Stimulated activated CD4-positive, alpha-beta T cell treated with anti-CD3 and anti-CD28 coated beads, Interleukin-1b, Interleukin-23, amount 100 ng/mL, for 1 hour (primary cell): ENCODE measurements around the gene PCDHGC3.
"Not testable (repeated sequence)": the region's sequence is repeated elsewhere in the genome, so short reads cannot be mapped to it uniquely, and the experiment has no call there.

ENCODE experiments used
- DNase-seq, 2 donors: peaks; one replicate each; pipeline ENCODE4 v3.0.0-alpha.2; 2020; ENCODE audit warnings: low read depth in 2 of 2

The PCDHGC3 gene

DNA sequence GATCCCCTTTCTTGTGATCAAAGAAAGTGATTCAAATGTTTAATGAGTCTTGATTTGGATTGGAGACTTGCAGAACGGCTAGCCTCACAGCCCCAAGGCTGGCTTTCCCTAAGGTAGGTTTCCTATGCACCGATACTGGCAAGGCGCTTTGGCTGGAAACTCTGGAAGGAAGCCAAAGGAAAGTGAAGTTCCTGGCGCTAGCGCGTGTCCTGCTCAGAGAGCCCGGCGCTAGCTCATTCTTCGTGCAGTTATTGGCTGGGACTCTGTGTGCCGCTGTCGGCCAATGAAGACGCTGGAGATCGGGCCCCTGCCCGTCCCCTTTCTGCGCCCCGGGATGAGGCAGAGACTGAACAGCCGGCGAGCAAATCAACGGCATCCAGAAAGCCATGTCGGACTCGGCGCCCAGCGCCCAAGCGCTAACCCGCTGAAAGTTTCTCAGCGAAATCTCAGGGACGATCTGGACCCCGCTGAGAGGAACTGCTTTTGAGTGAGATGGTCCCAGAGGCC is at the start of gene PCDHGC3:
Gene PCDHGC3, plus strand, starts transcription at position 342 of the 507 bp plus-strand sequence. Its CDS starts 151 bp downstream, at position 493.
- peak in 1 of 2 donors; percentile 24 for DNase-seq

DNA sequence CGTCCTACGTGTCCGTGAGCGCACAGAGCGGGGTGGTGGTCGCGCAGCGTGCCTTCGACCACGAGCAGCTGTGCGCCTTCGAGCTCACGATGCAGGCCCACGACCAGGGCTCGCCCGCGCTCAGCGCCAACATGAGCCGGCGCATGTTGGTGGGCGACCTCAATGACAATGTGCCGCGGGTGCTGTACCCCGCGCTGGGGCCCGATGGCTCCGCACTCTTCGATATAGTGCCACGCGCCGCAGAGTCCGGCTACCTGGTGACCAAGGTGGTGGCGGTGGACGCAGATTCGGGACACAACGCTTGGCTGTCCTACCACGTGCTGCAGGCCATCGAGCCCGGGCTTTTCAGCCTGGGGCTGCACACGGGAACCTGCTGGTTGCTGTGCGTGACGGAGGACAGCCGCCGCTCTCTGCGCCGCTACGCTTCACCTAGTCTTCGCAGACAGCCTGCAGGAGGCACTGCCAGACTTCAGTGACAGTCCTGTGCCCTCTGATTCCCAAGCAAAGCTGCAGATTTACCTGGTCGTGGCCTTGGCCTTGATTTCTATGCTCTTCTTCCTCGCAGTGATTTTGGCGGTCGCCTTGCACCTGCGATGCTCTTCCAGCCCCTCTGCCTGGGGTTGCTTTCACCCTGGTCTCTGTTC is 47.9 kb upstream of the PCDHGC3 start:
- DNase-seq, result no peak

DNA sequence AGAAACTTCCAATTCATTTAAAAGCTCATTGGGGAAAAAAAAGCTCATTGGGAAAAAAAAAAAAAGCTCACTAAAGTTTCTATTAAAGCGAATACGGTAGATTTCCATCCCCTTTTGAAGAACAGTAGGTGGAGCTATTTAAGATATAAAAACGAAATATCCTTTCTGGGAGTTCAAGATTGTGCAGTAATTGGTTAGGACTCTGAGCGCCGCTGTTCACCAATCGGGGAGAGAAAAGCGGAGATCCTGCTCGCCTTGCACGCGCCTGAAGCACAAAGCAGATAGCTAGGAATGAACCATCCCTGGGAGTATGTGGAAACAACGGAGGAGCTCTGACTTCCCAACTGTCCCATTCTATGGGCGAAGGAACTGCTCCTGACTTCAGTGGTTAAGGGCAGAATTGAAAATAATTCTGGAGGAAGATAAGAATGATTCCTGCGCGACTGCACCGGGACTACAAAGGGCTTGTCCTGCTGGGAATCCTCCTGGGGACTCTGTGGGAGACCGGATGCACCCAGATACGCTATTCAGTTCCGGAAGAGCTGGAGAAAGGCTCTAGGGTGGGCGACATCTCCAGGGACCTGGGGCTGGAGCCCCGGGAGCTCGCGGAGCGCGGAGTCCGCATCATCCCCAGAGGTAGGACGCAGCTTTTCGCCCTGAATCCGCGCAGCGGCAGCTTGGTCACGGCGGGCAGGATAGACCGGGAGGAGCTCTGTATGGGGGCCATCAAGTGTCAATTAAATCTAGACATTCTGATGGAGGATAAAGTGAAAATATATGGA is 45.2 kb upstream of the PCDHGC3 start, which contains the start of gene PCDHGA12:
Gene PCDHGA12, plus strand, starts transcription at position 176 of the 782 bp plus-strand sequence. Its CDS starts 253 bp downstream, at position 429.
- DNase-seq, result no peak

DNA sequence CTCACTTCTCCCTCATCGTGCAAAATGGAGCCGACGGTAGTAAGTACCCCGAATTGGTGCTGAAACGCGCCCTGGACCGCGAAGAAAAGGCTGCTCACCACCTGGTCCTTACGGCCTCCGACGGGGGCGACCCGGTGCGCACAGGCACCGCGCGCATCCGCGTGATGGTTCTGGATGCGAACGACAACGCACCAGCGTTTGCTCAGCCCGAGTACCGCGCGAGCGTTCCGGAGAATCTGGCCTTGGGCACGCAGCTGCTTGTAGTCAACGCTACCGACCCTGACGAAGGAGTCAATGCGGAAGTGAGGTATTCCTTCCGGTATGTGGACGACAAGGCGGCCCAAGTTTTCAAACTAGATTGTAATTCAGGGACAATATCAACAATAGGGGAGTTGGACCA is 44.5 kb upstream of the PCDHGC3 start:
- no peak for DNase-seq

DNA sequence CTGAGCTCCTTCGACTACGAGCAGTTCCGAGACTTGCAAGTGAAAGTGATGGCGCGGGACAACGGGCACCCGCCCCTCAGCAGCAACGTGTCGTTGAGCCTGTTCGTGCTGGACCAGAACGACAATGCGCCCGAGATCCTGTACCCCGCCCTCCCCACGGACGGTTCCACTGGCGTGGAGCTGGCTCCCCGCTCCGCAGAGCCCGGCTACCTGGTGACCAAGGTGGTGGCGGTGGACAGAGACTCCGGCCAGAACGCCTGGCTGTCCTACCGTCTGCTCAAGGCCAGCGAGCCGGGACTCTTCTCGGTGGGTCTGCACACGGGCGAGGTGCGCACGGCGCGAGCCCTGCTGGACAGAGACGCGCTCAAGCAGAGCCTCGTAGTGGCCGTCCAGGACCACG is 43.5 kb upstream of the PCDHGC3 start:
- not testable (repeated sequence) for DNase-seq

DNA sequence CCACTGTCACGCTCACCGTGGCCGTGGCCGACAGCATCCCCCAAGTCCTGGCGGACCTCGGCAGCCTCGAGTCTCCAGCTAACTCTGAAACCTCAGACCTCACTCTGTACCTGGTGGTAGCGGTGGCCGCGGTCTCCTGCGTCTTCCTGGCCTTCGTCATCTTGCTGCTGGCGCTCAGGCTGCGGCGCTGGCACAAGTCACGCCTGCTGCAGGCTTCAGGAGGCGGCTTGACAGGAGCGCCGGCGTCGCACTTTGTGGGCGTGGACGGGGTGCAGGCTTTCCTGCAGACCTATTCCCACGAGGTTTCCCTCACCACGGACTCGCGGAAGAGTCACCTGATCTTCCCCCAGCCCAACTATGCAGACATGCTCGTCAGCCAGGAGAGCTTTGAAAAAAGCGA is 43.0 kb upstream of the PCDHGC3 start:
- not testable (repeated sequence) for DNase-seq

DNA sequence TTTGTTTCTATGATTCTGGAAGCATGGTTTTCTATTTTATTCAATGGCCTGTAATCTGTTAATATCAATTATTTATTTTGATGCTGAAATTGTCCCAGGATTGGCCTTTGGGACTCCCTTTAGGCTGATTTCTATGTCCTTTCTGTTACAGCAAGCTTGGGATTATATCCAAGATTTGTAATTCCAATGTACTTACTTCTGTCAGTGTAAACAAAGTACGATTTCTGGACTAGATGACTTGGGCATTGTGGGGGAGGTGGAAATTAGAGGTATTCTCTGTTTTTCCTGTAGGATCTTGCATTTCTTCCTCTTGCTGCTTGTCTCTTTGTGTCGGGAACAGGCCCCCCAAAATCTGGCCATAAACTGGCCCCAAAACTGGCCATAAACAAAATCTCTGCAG is 41.8 kb upstream of the PCDHGC3 start:
- no peak for DNase-seq

DNA sequence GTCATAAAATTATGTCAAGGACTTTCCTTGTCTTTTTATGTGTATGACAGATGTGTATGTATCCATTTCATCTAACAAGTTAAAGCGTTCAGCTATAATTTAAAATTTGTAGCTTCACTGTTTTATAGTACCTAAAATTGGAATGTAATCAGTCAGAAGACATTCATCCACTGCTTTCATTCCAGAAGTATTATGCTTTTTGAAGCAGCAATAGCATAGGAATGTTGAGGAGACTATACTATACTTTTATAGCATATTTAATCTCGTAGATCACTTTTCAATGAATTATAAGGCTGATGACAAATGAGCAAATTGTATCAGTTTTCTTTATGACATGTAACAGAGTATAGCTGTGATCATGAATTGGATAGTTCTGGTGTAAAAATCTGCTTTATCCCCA is 38.5 kb upstream of the PCDHGC3 start:
- DNase-seq, result no peak

DNA sequence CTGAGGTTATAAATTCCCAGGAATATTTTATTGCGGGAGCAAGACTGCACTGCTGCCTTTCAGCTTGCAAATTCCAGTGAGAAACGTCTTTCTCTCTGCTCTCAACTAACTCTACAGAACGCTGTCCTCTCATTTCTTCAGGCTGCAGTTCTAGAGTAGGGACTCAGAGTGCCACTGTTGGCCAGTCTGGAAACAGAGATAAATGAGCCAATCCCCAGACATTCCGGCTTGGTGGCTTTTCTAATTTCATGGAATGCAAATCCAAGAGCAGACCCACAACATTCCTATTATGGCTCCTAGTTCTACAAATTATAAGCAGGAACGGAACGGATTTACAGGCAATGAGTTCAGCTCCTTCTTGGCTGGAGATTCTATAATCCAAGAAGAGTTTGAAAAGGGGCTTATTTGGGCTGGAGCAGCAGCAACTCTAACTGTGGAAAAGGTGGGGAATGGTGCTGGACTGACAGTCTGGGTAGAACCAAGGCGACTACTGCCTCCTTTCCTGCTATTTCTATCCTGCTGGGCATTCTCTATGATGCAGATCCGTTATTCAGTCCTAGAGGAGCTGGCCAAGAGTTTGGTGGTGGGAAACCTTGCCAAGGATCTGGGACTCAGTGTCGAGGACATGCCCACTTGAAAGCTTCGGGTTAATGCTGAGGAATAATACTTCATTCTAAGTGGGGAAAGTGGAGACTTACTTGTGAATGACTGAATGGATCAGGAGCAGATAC is 36.2 kb upstream of the PCDHGC3 start:
- DNase-seq, result no peak

DNA sequence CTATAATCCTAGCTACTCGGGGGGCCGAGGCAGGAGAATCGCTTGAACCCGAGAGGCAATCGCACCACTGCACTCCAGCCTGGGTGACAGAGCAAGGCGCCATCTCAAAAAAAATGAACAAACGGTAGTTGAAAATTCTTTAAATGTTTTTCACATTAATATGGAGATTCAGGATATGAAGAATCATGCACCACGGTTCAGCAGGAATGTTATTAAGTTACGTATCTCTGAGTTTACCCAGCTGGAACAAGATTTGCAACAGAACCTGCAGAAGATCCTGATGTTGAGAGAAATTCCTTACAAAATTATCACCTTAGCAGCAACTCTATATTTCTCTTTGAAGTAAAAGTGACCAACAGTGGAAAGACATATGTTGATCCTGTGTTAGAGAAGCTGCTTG is 35.4 kb upstream of the PCDHGC3 start:
- no peak for DNase-seq

DNA sequence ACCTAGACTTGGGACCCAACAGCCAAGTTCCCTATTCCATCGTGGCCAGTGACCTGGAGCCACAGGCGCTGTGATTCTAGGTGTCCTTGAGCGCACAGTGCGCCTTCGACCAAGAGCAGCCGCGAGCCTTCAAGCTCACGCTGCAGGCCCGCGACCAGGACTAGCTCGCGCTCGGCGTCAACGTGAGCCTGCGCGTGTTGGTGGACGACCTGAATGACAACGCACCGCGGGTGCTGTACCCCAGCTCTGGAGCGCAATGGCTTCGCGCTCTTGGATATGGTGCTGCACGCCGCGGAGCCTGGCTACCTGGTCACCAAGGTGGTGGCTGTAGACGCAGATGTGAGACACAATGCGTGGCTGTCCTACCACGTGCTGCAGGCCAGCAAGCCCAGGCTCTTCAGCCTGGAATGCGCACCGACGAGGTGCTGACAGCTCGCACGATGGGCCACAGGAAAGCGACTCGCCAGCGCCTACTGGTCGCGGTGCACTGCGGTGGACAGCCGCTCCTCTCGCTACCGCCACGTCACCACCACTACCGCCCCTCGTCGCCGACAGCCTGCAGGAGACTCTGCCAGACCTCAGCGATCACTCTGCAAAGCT is 34.1 kb upstream of the PCDHGC3 start:
- DNase-seq, result no peak

DNA sequence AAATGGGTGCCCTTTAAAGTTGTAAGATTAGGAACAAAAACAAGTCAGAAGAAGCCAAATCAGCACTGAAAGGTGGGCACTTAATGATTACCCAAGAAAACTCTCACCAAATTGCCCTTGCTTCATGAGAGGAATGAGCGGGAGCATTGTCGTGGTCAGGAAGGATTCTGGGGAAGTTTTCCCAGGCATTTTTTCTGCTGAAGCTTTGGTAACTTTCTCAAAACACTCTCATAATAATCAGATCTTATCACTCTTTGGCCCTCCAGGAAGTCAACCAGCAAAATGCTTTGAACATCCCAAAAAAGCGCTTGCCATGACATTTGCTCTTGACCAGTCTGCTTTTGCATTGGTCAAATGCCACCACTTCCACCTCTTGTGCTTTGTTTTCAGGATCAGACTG is 10.4 kb upstream of the PCDHGC3 start:
- DNase-seq, result no peak

DNA sequence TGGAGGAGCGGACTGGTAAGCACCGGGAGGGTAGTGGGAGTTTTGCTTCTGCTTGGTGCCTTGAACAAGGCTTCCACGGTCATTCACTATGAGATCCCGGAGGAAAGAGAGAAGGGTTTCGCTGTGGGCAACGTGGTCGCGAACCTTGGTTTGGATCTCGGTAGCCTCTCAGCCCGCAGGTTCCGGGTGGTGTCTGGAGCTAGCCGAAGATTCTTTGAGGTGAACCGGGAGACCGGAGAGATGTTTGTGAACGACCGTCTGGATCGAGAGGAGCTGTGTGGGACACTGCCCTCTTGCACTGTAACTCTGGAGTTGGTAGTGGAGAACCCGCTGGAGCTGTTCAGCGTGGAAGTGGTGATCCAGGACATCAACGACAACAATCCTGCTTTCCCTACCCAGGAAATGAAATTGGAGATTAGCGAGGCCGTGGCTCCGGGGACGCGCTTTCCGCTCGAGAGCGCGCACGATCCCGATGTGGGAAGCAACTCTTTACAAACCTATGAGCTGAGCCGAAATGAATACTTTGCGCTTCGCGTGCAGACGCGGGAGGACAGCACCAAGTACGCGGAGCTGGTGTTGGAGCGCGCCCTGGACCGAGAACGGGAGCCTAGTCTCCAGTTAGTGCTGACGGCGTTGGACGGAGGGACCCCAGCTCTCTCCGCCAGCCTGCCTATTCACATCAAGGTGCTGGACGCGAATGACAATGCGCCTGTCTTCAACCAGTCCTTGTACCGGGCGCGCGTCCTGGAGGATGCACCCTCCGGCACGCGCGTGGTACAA is 556 bp downstream of the PCDHGC3 start:
- DNase-seq, result no peak

DNA sequence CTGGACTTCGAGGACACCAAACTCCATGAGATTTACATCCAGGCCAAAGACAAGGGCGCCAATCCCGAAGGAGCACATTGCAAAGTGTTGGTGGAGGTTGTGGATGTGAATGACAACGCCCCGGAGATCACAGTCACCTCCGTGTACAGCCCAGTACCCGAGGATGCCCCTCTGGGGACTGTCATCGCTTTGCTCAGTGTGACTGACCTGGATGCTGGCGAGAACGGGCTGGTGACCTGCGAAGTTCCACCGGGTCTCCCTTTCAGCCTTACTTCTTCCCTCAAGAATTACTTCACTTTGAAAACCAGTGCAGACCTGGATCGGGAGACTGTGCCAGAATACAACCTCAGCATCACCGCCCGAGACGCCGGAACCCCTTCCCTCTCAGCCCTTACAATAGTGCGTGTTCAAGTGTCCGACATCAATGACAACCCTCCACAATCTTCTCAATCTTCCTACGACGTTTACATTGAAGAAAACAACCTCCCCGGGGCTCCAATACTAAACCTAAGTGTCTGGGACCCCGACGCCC is 1.3 kb downstream of the PCDHGC3 start:
- no peak for DNase-seq

DNA sequence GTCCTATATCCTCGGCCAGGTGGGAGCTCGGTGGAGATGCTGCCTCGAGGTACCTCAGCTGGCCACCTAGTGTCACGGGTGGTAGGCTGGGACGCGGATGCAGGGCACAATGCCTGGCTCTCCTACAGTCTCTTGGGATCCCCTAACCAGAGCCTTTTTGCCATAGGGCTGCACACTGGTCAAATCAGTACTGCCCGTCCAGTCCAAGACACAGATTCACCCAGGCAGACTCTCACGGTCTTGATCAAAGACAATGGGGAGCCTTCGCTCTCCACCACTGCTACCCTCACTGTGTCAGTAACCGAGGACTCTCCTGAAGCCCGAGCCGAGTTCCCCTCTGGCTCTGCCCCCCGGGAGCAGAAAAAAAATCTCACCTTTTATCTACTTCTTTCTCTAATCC is 2.0 kb downstream of the PCDHGC3 start:
- no peak for DNase-seq

DNA sequence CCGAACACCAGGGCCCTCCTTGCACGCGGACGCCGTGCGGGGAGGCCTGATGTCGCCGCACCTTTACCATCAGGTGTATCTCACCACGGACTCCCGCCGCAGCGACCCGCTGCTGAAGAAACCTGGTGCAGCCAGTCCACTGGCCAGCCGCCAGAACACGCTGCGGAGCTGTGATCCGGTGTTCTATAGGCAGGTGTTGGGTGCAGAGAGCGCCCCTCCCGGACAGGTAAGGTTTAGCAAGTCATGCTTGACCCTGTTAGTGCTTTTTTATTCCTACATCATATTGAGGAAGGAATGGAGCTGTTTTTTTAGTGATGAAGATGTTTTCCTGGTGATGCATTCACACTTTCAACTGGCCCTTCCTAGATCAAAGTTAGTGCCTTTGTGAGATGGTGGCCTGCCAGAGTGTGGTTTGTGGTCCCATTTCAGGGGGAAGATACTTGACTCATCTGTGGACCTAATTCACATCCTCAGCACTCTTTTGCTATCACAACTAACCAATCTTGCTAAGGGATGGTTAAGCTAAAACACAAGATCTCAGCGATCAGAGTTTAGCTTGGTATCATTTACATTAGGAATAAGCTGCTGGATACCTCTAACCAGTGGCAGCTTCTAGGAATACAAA is 2.7 kb downstream of the PCDHGC3 start:
- no peak for DNase-seq

DNA sequence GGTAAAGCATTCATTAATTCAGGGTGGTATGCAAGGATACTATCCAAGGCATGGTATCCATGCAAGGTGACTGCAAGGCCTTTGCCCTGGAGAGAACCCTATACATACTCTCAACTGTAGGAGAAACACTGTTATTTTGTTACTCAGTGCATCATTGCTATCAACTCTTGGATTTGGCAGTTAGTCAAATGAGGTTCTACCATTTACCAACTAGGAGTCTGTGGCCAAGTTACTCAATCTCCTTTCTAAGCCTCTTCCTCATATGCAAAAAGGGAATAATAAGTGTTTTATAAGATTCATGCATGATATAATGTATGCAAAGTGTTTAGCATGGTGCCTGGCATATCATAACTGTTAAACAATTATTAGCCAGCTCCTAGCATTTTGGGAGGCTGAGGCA is 4.0 kb downstream of the PCDHGC3 start:
- no peak for DNase-seq

DNA sequence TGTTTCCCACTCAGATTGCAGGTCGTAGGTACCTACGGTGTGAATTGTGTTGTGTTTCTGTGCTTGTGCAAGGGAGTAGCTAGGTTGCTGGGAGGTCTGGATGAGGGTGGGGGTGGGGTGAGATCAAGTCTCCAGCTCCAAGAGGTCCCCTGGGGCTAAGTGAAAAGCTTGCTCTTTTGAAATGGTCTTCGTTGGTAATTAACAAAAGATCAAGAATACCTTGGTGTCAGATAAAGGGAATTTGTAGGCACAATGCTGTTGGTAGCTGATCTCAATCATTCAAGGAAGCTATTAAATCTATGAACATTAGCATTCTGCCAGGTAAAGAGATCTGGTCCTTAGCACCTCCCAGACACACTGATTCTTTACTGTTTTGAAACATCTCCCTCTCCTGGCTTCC is 8.1 kb downstream of the PCDHGC3 start:
- DNase-seq, result no peak

DNA sequence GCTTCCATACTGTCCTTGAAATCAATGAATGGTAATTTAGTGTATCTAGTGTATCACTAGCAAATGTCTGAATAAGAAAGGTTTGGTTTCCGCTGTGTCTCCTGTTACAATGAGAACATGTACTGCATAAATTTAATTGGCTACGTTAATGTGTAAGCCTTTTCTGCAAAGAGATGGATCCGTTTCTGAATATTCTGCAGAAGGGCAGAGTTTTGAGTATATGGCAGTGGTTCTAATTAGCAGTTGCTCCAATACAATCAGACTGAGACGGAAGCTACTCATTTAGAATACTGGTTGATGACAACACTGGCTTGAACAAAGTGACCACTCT is 8.5 kb downstream of the PCDHGC3 start:
- DNase-seq, result no peak

DNA sequence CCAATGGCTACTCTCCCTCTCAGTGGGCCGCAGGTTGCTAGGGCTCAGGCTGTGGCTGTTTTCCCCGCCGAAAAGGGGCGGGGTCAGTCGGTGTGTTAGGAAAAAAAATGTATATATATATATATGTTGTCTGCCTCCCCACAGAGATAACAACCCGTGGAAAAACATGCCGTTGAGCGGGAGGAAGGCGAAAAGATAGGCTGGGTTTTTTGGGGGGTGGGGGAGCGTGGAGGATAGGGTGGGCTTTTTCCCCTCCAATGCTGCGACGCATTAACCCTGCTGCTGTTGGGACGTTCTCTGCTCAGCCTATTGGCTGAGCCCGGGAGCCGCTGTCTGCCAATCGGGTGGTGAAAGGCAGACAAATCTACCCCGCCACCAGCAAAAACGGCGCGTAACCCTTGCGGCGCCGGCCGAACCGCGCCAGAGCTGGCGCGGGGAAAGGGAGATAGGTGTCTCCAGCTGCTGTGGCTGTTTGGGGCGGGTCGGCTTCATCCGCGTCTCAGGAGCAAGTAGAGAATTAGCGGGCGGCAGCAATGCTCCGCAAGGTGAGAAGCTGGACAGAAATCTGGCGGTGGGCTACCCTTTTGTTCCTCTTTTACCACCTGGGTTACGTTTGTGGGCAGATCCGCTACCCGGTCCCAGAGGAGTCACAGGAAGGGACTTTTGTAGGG is 9.0 kb downstream of the PCDHGC3 start, which contains the start of gene PCDHGC4:
Gene PCDHGC4, plus strand, starts transcription at position 390 of the 671 bp plus-strand sequence. Its CDS starts 144 bp downstream, at position 534.
- DNase-seq, result no peak
